GM21381 (cell line): Measurements from ENCODE around the gene MYBBP1A.

Experiments
- ATAC-seq: cut with Tn5 transposase; IDR thresholded peaks from one replicate; pipeline ENCODE4 v1.9.1; 2021; ENCODE audit warnings: mild to moderate bottlenecking, moderate library complexity; ENCODE audit not compliant: unreplicated experiment

MYBBP1A gene

GRCh38 chr17:4522661-4523060 lies 32.5 kb downstream of the MYBBP1A start:
- no peak for ATAC-seq

GRCh38 chr17:4520894-4521600 lies 34.1 kb downstream of the MYBBP1A start:
- ATAC-seq, result no peak

GRCh38 chr17:4520060-4520893 lies 34.9 kb downstream of the MYBBP1A start:
- ATAC-seq, result no peak

- ATAC-seq, result no peak
Observed at GRCh38 chr17:4519361-4519788, 35.8 kb downstream of the MYBBP1A start.

- ATAC-seq, result no peak
Observed at GRCh38 chr17:4518901-4519300, 36.3 kb downstream of the MYBBP1A start.

GRCh38 chr17:4516735-4517134 lies 38.4 kb downstream of the MYBBP1A start:
- no peak for ATAC-seq

- no peak for ATAC-seq
Observed at GRCh38 chr17:4515501-4515900, 39.7 kb downstream of the MYBBP1A start.

- no peak for ATAC-seq
Observed at GRCh38 chr17:4514779-4515178, 40.4 kb downstream of the MYBBP1A start.

- ATAC-seq, result no peak
Observed at GRCh38 chr17:4514206-4514605, 41.0 kb downstream of the MYBBP1A start.

GRCh38 chr17:4513113-4514032 lies 41.8 kb downstream of the MYBBP1A start:
- no peak for ATAC-seq

GRCh38 chr17:4512156-4513112 lies 42.8 kb downstream of the MYBBP1A start:
- no peak for ATAC-seq

GRCh38 chr17:4511199-4511932 lies 43.8 kb downstream of the MYBBP1A start:
- no peak for ATAC-seq

GRCh38 chr17:4510618-4510941 lies 44.6 kb downstream of the MYBBP1A start:
- no peak for ATAC-seq

- ATAC-seq, result no peak
Observed at GRCh38 chr17:4509923-4510617, 45.1 kb downstream of the MYBBP1A start.

- ATAC-seq, result no peak
Observed at GRCh38 chr17:4509401-4509800, 45.8 kb downstream of the MYBBP1A start.

GRCh38 chr17:4508207-4508606 lies 47.0 kb downstream of the MYBBP1A start:
- no peak for ATAC-seq

- no peak for ATAC-seq
Observed at GRCh38 chr17:4507361-4508111, 47.6 kb downstream of the MYBBP1A start.

GRCh38 chr17:4506892-4507291 lies 48.3 kb downstream of the MYBBP1A start:
- no peak for ATAC-seq
